CD4-positive, CD25-positive, alpha-beta regulatory T cell (primary cell): ENCODE measurements around the gene PLEKHH2. TPM values are rescaled to one million over a fixed set of nuclear protein-coding genes. Genes with fewer than 3 reads are reported as not detected.

Experiments
- polyA plus RNA-seq, 4 donors: library from polyadenylated mRNA; unstranded; fragments of 300-500 nt; fragmentation: Illumina TruSeq; gene quantifications; one replicate each; pipeline ENCODE4 v1.2.3, GENCODE V29; 2021
- total RNA-seq: library from RNA; stranded (reverse); gene quantifications from one replicate; pipeline ENCODE4 v1.2.3, GENCODE V29; 2022

Gene PLEKHH2
- total and polyA plus RNA-seq, 5 donors from 2014 or later: 0.18 to 1.2 (median 0.20) TPM; not detected in 2

Other genes starting within 250 kb of the PLEKHH2 start
- gene THADA, start 41.2 kb upstream of the PLEKHH2 start, total RNA-seq: 52.9 TPM
- gene THADA, start 41.2 kb upstream of the PLEKHH2 start, polyA plus RNA-seq: 10 to 100 TPM; 19.1 to 23.2 (median 19.8) TPM
- gene C1GALT1C1L, start 39.2 kb downstream of the PLEKHH2 start, total RNA-seq: not detected
- gene C1GALT1C1L, start 39.2 kb downstream of the PLEKHH2 start, polyA plus RNA-seq: under 1 TPM in 2 of 4 donors, not detected in 2; 0.15 to 0.30 TPM
- gene DYNC2LI1, start 136.8 kb downstream of the PLEKHH2 start, total RNA-seq: 2.1 TPM
- 1 to 10 TPM; 2.5 to 5.8 (median 4.4) TPM for gene DYNC2LI1, start 136.8 kb downstream of the PLEKHH2 start, polyA plus RNA-seq
- not detected for gene ABCG5, start 201.6 kb downstream of the PLEKHH2 start, total RNA-seq
- gene ABCG5, start 201.6 kb downstream of the PLEKHH2 start, polyA plus RNA-seq: not detected
- not detected for gene ABCG8, start 201.7 kb downstream of the PLEKHH2 start, total RNA-seq
- gene ABCG8, start 201.7 kb downstream of the PLEKHH2 start, polyA plus RNA-seq: under 1 TPM in 2 of 4 donors, not detected in 2; 0.09 to 0.10 TPM